Smooth muscle cell (in vitro differentiated cells): ENCODE measurements around the gene SPTB. TPM values are rescaled to one million over a fixed set of nuclear protein-coding genes. Genes with fewer than 3 reads are reported as not detected.

ENCODE experiments used
- DNase-seq: peaks from one replicate; lab custom pipeline; 2025; ENCODE audit not compliant: unreplicated experiment; lab: John Stamatoyannopoulos, UW
- H2AFZ ChIP-seq: fragments of 200-600 bp; sonication (generic); 2 replicates; pipeline ENCODE4 v1.6.0; 2016; ENCODE audit warnings: antibody characterized with exemption, low read depth, mild to moderate bottlenecking
- H3F3A ChIP-seq: fragments of 200-600 bp; sonication (generic); 2 replicates; pipeline ENCODE4 v1.6.0; 2017; ENCODE audit warnings: antibody characterized with exemption, low read depth
- H3K27ac ChIP-seq: fragments of 200-600 bp; sonication (generic); 2 replicates; pipeline ENCODE4 v1.5.1; 2016; ENCODE audit warnings: low read depth, mild to moderate bottlenecking
- H3K27me3 ChIP-seq: fragments of 200-600 bp; sonication (generic); 2 replicates; pipeline ENCODE4 v1.6.1; 2016; ENCODE audit warnings: low read depth, mild to moderate bottlenecking
- H3K36me3 ChIP-seq: fragments of 200-600 bp; sonication (generic); 2 replicates; pipeline ENCODE4 v1.5.1; 2016; ENCODE audit warnings: low read depth
- H3K4me1 ChIP-seq: fragments of 200-600 bp; sonication (generic); 2 replicates; pipeline ENCODE4 v1.5.1; 2016; ENCODE audit warnings: low read depth
- H3K4me2 ChIP-seq: fragments of 200-600 bp; sonication (generic); 2 replicates; pipeline ENCODE4 v1.6.0; 2016; ENCODE audit warnings: mild to moderate bottlenecking
- H3K4me3 ChIP-seq: fragments of 200-600 bp; sonication (generic); 2 replicates; pipeline ENCODE4 v1.5.1; 2016; ENCODE audit warnings: mild to moderate bottlenecking
- H3K79me2 ChIP-seq: fragments of 200-600 bp; sonication (generic); 2 replicates; pipeline ENCODE4 v1.6.0; 2016; ENCODE audit warnings: low read depth, mild to moderate bottlenecking
- H3K9ac ChIP-seq: fragments of 200-600 bp; sonication (generic); 2 replicates; pipeline ENCODE4 v1.6.0; 2016; ENCODE audit warnings: low read depth
- H3K9me3 ChIP-seq: fragments of 200-600 bp; sonication (generic); replicated peaks from 2 replicates; pipeline ENCODE4 v1.5.1; 2016; ENCODE audit warnings: low read depth
- H4K20me1 ChIP-seq: fragments of 200-600 bp; sonication (generic); 2 replicates; pipeline ENCODE4 v1.6.0; 2016; ENCODE audit warnings: low read depth
- CTCF ChIP-seq: fragments of 200-600 bp; sonication (generic); IDR thresholded peaks from 2 replicates; pipeline ENCODE4 v1.5.1; 2017; ENCODE audit warnings: borderline replicate concordance, mild to moderate bottlenecking, antibody characterized with exemption; ENCODE audit not compliant: insufficient read depth, poor library complexity, severe bottlenecking
- WGBS: methylation state at CpG from one replicate; pipeline ENCODE4 v1.1.7; 2016; ENCODE audit warnings: low lambda C conversion rate; 5-methylcytosine and 5-hydroxymethylcytosine counted together
- polyA plus RNA-seq: library from polyadenylated mRNA; unstranded; fragments of >200 nt; fragmentation: Nextera tagmentation; extraction: Ambion mirVana; gene quantifications from 2 replicates; pipeline ENCODE4 v1.2.1, GENCODE V29; 2016
- total RNA-seq: library from RNA; depleted of rRNA; stranded (reverse); fragments of >200 nt; gene quantifications from 2 replicates; pipeline ENCODE4 v1.2.3, GENCODE V29; 2014

Gene SPTB
- total and polyA plus RNA-seq, 2 experiments from 2014 or later, result 0.25 to 3.3 TPM

GRCh38 chr14:64919618-64920017, 39.9 kb upstream of the SPTB start:
- Histone ChIP-seq H3K27me3 (no peaks in the 10 kb centered on the region), H3K4me2 (no peak overlapping the region), H3K27ac (no peak overlapping the region), H3K9ac (no peak overlapping the region), H3K36me3 (peaks cover 1% of the 10 kb centered on the region), H3K79me2 (peaks cover 56% of the 10 kb centered on the region), H2AFZ (no peak overlapping the region), H3K4me1 (peaks cover 10% of the 10 kb centered on the region), H3F3A (no peaks in the 10 kb centered on the region), H4K20me1 (peaks cover 22% of the 10 kb centered on the region), H3K4me3 (no peak overlapping the region), H3K9me3 (no peaks in the 10 kb centered on the region)
- WGBS, result 92% methylated on average over 5 of the region's 5 CpGs
- TF ChIP-seq CTCF, result no peak
- DNase-seq, result no peak

- Histone ChIP-seq H3K27ac (no peak overlapping the region), H3K36me3 (no peaks in the 10 kb centered on the region), H2AFZ (no peak overlapping the region), H3K27me3 (no peaks in the 10 kb centered on the region), H3K4me1 (peaks cover 10% of the 10 kb centered on the region), H3K79me2 (peaks cover 55% of the 10 kb centered on the region), H4K20me1 (peaks cover 21% of the 10 kb centered on the region), H3F3A (no peaks in the 10 kb centered on the region), H3K9me3 (no peaks in the 10 kb centered on the region), H3K9ac (no peak overlapping the region), H3K4me3 (no peak overlapping the region), H3K4me2 (no peak overlapping the region)
- no peak for TF ChIP-seq CTCF
- DNase-seq, result no peak
Measured at GRCh38 chr14:64919215-64919614, 39.5 kb upstream of the SPTB start.

- Histone ChIP-seq H3K79me2 (peaks cover 55% of the 10 kb centered on the region), H4K20me1 (peaks cover 21% of the 10 kb centered on the region), H3K9ac (no peak overlapping the region), H3K27ac (no peak overlapping the region), H3K36me3 (no peaks in the 10 kb centered on the region), H3K27me3 (no peaks in the 10 kb centered on the region), H3F3A (no peaks in the 10 kb centered on the region), H2AFZ (no peak overlapping the region), H3K4me1 (peaks cover 10% of the 10 kb centered on the region), H3K4me2 (no peak overlapping the region), H3K9me3 (no peaks in the 10 kb centered on the region), H3K4me3 (no peak overlapping the region)
- no peak for TF ChIP-seq CTCF
- no peak for DNase-seq
- 83% methylated on average over 4 of the region's 4 CpGs for WGBS
Measured at GRCh38 chr14:64918216-64918615, 38.5 kb upstream of the SPTB start.

GRCh38 chr14:64915797-64916196, 36.1 kb upstream of the SPTB start:
- Histone ChIP-seq H3K9ac (no peak overlapping the region), H3K4me3 (peak overlapping the region; percentile 75)
- DNase-seq, result no peak

More at GRCh38 chr14:64915797-64916196, 36.1 kb upstream of the SPTB start:
- TF ChIP-seq CTCF, result no peak
- H3K4me1 ChIP-seq, result peaks cover 10% of the 10 kb centered on the region
- no peaks in the 10 kb centered on the region for H3K27me3 ChIP-seq
- H3F3A ChIP-seq, result peaks cover 4% of the 10 kb centered on the region
- no peaks in the 10 kb centered on the region for H3K36me3 ChIP-seq
- 98% methylated on average over 2 of the region's 2 CpGs for WGBS
- peaks cover 13% of the 10 kb centered on the region for H4K20me1 ChIP-seq
- no peak overlapping the region for H3K27ac ChIP-seq
- H3K79me2 ChIP-seq, result peaks cover 43% of the 10 kb centered on the region
- H3K4me2 ChIP-seq, result peak overlapping the region; percentile 95
- no peak overlapping the region for H2AFZ ChIP-seq
- no peaks in the 10 kb centered on the region for H3K9me3 ChIP-seq
